ENCODE data around the gene HENMT1.
"Not testable (repeated sequence)": the region's sequence is repeated elsewhere in the genome, so short reads cannot be mapped to it uniquely, and the experiment has no call there.

Gene HENMT1

DNA sequence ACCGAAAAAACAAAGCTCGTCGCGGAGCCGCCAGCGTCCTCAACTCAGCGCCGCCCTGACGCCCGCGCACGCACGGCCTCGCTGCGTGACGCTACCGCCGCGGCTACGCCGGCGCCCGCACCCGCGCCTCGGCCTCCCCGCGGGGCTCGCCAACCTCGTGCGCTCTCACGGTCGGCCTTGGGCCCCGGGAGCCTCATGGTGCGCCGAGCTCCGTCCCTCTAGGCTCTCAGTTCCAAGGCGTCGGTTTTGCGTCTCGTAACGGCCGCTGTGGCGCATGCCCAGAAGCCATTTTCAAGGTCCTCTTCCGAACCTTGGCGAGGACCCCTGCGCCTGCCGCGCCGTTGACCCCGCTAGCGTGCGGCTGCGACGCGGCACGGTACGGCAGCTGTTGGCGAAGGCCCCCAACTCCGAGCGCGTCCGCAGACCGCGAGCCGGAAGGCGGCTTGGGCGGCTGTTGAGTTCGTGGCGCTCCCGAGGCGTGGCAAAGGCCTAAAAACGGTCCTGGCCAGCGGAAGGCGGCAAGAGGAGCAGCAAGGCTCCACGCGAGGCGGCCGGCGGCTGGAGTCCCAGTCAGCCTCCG is at the start of gene HENMT1:
Gene HENMT1, minus strand, starts transcription at position 64 of the 580 bp plus-strand sequence. CDS start 1,209 bp downstream, outside the sequence.
- DNase-seq, result peak; percentile 49 to 89 (median 89)

DNA sequence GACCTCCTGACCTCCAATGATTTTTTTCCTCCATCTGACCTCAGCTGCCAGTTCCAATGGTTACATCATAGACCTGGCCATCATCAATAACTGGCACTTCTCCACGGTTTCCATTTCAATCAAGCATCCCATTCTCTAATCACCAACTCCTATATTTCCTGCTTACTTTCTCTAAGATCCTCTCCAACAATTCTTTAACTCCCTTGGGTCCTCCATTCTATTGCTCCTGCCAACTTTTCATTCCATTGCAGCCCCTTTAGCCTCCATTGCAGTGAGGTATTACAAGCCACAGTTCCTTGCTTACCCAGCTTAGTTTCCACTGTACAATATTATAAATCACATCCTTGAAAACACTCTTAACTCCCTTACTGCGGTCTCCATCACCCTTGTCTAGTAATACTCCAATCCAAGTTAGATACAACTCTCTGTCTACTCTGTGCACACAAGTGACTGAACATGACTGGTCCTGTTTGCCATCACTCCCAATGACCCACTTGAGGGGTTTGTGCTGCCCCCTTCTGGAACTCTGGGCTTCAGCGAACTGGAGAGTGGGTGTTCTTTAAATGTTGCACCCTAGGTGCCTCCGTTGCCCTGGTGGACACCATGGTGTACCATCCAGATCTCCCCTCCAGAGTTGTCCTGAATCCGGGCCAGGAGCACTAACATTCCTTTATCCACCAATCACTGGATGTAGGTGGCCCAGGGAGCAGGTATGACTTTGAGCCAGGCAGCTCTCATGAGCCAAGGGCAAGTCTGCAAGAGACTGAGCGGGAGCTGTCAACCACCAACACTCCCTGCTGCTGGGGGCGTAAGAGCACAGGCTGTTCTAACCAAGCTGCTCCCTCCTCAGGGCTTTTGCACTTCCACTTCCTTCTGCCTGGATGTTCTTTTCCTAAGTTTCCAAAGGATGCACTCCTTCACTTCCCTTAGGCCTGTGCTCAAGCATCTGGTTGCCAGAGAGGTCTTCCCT is 48.1 kb upstream of the HENMT1 start:
- no peak for DNase-seq

DNA sequence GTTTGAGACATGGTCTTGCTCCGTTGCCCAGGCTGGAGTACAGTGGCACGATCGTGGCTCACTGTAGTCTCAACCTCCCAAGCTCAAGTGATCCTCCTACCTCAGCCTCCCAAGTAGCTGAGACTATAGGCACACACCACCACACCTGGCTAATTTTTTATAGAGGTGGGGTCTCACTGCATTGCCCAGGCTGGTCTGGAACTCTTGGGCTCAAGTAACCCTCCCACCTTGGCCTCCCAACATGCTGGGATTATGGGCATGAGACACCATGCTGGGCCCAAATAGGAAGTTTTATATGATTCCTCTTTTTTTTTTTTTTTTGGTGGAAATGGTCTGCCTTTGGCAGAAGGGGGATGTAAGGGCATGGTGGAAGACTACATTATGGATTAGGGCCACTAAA is 45.8 kb upstream of the HENMT1 start:
- DNase-seq, result no peak

DNA sequence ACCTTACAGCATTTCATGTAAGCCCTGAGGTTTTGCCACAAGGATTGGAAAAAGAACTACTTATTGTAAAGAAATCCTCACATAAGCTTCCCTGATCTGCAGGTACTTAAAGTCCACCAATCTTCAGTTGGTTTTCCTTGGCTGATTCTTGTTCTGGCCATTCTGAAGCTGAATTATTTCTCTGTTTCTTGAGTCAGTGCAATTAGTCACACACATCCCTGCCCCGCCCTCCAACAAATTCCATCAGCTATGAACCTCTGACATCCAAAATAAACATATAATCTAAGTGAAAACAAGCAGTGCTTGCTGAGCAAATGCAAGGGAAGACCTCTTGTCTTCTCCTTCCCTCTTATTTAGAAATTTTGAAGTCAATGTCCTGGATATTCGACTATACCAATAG is 43.6 kb upstream of the HENMT1 start:
- no peak for DNase-seq

DNA sequence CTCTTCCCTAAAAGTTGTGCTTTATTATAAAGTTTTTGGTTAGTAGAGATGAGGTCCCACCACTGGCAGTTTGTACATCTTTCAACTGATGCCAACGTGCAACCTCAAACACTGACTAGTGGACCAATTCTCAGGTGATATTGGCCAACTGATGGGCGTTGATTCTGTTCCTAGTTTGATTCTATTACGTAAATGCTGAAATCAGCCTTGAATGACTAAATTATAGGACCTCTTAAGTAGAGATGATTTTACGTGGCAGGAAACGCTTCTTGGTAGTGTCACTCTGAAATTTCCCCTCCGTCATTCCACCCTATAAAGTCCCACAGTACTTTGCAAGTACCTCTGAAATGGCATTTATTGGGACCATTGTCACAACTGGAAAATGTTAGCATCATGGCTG is 43.0 kb upstream of the HENMT1 start:
- no peak for DNase-seq

DNA sequence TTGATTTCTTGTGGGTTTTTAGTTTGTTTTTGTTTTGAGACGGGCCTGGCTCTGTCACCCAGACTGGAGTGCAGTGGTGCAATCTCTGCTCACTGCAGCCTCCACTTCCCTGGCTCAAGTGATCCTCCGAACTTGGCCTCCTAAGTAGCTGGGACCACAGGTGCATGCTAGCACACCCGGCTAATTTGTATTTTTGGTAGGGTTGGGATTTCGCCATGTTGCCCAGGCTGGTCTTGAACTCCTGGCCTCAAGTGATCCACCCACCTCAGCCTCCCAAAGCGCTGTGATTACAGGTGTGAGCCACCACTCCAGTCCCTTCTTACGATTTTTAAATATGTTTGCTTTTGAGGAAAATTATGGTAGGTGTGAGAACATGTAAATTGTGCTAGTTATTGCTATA is 41.2 kb upstream of the HENMT1 start:
- not testable (repeated sequence) for DNase-seq

DNA sequence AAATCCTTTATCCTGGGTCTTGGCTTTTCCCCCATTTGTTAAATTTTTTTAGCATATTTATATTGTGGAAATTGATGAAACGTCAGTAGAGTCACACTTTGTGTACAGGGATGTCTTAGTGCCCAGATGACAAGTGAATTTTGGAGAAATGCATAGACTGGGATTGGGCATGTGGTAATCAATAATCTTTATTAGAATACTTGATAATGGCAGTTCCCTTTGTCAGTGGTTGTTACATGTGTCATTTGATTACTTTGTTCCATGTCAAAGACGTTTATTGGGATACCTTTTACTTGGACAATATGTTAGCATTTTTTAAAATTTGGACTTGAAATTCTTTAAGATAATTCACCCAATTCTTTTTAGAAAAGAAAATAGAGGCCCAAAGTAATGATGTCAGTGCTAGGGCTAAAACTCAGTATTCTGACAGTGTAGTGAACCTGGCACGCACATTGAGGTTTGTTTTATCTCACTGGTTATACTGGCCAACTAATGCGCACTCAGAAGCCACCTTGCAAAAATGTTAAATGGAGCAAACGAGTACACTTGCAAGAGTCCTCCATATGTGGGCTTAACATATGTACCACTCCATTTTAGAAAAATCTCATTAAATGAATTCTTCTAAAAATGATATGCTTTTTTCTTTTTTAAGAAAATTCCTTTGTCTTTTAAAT is 40.4 kb upstream of the HENMT1 start:
- no peak for DNase-seq

DNA sequence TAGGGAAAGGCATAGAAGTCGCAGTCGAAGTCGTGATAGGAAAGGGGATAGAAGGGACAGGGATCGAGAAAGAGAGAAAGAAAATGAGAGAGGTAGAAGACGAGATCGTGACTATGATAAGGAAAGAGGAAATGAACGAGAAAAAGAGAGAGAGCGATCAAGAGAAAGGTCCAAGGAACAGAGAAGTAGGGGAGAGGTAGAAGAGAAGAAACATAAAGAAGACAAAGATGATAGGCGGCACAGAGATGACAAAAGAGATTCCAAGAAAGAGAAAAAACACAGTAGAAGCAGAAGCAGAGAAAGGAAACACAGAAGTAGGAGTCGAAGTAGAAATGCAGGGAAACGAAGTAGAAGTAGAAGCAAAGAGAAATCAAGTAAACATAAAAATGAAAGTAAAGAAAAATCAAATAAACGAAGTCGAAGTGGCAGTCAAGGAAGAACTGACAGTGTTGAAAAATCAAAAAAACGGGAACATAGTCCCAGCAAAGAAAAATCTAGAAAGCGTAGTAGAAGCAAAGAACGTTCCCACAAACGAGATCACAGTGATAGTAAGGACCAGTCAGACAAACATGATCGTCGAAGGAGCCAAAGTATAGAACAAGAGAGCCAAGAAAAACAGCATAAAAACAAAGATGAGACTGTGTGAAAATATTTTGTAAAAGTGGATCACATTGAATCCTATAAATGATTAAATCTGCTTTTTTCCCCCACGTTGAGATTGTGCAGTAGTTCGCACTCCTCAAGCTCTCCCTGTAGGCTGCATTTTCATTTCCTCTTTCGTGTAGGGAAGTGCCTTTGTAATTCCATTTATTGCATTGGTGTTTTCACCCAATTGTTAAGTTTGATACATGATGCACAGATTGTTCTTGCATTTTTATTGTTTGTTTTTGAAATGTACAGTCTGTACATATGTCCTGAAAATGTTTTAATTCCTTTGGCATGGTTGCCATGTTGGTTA is 38.8 kb upstream of the HENMT1 start:
- no peak for DNase-seq

DNA sequence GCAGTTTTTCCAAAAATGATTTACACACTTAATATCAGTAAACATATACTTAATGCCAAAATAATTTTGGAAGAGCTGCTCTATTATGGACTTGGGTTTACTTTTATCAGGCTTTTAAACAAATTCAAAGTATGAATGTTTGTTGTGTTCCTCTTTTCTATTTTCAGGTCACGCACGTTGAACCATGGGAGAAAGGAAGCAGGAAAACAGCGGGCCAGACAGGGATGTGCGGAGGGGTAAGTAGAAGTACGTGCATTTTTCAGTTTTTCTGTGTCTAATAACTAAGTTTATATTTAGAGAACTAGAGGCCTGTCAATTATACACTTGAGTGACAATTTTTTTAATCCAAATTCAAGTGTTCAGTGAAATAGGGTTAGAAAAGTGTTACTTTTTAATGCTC is 34.6 kb upstream of the HENMT1 start:
- DNase-seq, result no peak

DNA sequence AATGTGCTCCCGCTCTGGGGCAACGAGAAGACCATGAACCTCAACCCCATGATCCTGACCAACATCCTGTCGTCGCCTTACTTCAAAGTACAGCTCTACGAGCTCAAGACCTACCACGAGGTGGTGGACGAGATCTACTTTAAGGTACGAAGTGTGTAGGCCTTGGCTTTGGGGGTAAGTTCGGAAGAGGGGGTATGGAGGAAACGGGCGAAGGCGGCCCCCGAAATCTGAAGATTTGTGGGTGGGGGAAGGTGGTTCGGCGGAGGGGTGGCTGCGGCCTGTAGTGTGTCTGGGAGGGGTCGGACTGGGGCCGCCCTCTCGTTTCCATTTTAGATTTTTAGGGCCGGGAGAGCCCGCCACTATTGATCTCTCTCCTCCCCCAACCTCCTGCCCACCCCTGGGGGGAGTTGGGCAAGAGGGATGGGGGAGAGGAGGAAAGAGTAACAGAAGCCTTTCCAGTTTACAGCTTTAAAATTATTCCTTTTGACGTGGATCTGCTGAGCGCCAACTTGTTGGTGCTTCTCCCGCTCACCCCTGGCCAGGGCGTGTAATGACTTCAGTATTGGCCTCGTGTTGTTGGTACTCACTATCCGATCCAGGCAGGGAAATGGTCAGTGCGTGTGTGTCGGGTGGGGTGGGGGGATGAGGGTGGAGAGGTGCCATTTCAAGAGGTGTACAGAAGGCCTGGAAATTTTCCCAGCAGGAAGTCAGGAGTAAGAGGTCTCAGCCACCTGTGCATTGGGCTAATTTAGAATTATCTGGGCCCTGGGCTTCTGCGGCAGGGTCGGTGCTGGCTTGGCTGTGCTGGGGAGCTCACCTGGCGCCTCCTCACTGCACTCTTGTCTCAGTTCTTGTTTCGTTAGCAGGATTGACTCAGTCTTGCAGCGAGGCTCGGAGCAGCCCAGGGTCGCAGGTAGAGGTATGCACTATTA is 32.1 kb upstream of the HENMT1 start:
- DNase-seq, result peak; percentile 53 to 90 (median 89)

DNA sequence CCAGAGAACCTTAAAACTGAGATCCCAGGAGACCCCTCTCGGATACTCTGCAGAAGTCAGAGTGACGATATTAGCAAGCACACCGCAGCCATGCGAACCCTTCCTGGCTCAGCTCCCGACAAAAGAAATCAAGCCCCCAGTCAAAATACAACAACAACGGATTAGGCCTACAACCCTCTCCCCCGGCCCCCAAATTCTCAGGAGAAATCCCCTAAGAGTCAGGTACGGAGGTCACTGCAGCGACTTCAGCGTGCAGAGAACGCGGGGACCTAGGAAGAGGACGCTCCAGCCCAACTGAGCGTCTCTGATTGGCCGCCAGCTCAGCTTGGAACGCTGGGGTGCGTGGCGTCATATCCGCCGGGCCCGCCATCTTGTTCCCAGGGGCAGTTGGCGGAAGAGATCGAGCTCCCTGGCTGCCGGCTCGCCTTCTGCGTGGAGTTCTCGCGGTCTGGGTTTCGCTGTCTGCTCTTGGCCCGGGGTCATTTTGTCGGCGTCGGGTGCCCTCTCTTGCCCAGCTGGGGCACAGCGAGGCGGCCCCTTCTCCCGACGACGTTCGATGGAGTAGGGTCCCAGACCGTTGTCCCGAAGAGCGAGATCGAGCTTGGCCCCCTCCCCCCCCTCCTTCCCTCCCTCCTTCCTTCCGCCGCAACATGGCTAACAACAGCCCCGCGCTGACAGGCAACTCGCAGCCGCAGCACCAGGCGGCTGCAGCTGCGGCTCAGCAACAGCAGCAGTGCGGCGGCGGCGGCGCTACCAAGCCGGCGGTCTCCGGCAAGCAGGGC is 31.2 kb upstream of the HENMT1 start, which contains the start of gene PRPF38B:
Gene PRPF38B, plus strand, starts transcription at position 369 of the 782 bp plus-strand sequence. Its CDS starts 282 bp downstream, at position 651.
- peak; percentile 88 to 95 (median 95) for DNase-seq

DNA sequence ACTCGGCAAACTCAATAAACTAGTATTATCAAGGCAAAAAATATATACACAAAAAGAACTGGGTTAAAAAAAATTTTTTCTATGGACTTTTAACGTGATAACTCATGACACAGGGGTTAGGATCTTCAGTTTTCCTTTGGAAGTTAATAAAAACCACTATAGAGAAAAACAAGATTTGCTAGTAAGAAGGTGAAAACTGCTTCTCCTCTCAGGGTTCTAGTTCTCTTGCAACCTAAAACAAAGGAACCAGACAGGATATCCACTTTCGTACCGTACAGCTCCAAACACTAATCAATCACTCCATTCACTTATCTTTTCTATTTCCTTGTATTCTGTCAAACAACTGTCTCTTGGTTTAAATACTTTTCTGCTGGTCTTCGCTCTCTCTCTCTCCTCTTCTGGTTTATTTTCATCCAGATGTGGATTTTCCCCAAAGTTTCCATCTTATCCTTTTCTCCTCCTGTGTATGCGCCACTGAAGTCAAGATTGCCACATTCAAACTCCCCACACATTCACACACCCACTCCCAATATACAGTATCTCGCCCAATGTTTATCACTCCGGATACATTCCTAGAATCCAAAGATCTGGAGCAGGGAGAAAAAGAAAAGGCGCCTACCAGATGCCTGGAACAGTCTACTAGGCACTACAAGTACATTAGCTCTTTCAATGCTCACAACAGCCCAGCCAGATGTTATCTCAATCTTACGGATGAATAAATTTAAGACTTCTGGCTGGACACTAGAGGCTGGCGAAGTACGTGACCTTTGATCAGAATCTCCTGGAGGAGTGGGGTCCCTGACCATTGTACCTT is 30.4 kb upstream of the HENMT1 start:
- DNase-seq, result no peak

DNA sequence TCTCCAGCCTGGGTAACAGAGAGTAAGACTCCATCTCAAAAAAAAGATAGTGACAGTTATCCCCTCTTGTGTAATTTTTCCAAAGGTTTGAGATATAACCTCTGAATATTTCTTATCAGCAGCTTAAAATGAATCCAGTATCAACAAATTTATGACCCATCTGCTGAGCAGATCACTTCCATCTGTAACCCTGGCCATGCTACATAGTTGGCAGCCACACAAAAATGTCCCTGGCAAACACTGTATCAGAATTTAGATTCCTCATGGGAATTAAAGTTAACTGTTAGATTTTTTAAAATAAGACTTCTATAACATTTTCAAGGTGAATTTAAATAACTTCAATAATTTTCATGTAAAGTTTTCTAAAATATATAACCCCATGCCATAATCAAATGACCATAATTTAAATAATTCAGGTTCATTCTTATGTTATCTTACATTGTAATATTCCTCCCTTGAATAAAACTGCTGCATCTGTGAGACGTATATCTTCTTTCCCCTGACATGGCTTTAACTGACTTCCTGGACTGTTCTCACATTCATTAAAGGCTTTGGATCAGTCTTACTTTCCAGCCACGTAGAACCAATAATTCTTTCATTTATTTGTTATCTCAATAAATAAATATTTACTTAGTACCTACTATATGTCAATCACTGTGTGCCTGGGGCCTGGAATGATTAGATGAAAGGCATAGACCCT is 25.9 kb upstream of the HENMT1 start:
- peak in 1 of 3 experiments; percentile 14 for DNase-seq

DNA sequence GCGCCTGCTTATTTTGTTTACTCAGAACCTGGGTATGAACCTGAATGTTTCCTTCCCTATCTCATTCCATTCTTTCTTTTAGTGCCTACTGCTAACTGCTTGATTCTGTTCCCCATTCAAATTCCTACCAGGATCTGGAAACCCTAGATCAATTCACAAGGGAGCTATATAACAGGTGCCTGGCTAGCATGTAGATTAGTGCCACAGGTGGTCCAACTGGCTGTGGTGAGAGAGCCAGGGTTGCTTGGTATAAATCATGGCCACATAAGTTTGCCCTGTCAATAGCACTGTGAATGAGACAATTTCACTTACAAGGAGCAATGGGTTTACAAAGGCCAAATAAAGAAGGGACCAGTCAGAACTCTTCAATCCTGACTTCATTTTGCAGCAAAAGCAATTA is 24.6 kb upstream of the HENMT1 start:
- peak; percentile 4 to 37 (median 6) for DNase-seq

DNA sequence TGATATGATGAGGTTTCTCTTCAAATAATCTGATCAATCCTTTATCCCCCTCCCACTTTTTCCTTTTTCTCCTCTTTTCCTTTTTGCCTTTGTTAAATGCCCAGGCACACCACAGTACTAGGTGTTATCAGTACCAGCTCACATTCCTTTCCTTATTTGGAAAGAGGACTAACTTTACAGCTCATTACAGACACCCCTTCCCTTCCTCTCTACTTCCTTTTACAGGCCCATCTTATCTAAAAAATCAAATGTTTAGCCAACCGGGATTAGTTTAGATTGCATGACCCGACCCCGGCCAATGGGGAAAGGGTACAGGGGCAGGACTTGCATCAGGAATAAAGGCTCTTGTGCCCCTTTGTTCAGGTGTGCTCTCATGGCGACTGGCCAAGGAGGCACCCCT is 20.8 kb upstream of the HENMT1 start:
- DNase-seq, result not testable (repeated sequence)

DNA sequence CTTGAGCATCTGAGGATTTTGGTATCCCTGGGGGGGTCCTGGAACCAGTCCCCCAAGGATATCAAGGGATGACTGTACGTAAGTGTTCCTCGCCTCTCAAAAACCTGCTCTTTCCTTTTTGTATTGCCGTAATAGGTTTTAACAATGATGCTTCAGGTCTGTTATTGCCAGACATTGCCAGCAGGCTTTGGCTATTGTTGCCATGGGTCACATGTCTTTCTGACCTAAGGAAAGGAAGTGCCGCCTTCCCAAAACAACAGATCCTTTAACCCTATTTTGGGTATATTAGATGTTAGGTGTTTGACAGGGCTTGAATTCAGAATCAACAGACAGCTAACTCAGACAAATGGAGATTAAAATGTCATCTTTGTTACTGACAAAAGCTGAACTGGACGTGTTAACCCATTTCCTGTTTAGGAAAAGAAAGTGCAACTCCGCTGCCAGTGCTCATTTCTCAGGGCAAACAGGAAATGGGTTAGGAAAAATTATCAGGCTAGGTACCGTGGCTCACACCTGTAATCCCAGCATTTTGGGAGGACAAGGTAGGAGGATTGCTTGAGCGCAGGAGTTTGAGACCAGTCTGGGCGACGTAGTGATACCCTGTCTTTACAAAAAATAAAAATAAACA is 18.8 kb upstream of the HENMT1 start:
- DNase-seq, result no peak

DNA sequence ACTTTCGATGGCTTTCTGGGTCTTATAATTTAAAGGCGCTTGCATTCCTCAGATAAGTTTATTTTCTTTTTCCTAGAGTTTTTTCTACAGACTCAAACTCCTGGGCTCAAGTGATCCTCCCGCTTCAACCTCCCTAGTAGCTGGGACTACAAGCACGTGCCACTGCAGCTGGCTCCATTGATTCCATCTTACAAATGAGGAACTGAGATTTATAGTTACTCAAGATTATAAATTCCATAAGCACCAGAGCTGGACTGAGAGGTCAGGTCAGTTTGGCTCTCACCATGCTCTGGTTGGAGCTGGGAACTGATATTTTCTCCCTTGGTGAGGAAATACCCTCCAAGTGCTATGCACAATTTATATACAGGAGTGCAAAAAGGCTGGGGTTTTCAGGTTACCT is 17.8 kb upstream of the HENMT1 start:
- no peak for DNase-seq

DNA sequence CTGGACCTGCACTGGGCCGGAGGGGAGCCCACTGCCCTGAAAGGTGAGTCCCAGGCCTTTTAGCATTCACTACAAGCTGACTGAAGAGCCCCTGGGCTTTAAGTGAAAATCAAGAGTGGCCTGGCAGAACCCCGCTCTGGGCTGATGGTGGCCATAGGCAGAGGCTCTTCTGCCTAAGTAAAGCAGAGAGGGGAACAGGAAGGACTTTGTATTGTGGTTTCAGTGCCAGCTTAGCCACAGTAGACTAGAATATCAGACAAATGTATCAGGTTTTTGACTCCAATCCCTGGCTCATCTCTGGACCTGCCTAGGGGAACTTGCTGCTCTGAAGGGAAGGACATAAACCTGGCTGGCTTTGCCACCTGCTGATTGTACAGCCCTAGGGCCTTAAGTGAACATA is 10.2 kb upstream of the HENMT1 start:
- DNase-seq, result no peak
